DOHH2 (cell line): ENCODE results near the gene ZNF605.

Experiments used
- H3F3A ChIP-seq: fragments of 200-600 bp; sonication (generic), shearing (Covaris generic); 2 replicates; pipeline ENCODE4 v1.6.0; 2016; ENCODE audit warnings: antibody characterized with exemption, mild to moderate bottlenecking; ENCODE audit not compliant: control insufficient read depth, insufficient read depth
- H3K27ac ChIP-seq: fragments of 200-600 bp; sonication (generic); 2 replicates; pipeline ENCODE4 v1.5.1; 2014; ENCODE audit warnings: low read depth, mild to moderate bottlenecking, low read length, moderate library complexity
- H3K27me3 ChIP-seq: fragments of 200-600 bp; sonication (generic); 2 replicates; pipeline ENCODE4 v1.6.1; 2014; ENCODE audit warnings: mild to moderate bottlenecking, low read length, mixed read lengths; ENCODE audit not compliant: control insufficient read depth
- H3K36me3 ChIP-seq: fragments of 200-600 bp; sonication (generic); 2 replicates; pipeline ENCODE4 v1.6.1; 2014; ENCODE audit warnings: mild to moderate bottlenecking, low read length, moderate library complexity, mixed read lengths; ENCODE audit not compliant: control insufficient read depth
- H3K4me1 ChIP-seq: fragments of 200-600 bp; sonication (generic); 2 replicates; pipeline ENCODE4 v1.6.1; 2014; ENCODE audit warnings: mild to moderate bottlenecking, low read length, mixed read lengths; ENCODE audit not compliant: control insufficient read depth
- H3K4me2 ChIP-seq: fragments of 200-600 bp; sonication (generic); 2 replicates; pipeline ENCODE4 v1.6.0; 2014; ENCODE audit warnings: mild to moderate bottlenecking, low read length, moderate library complexity
- H3K4me3 ChIP-seq: fragments of 200-600 bp; sonication (generic); 2 replicates; pipeline ENCODE4 v1.5.1; 2014; ENCODE audit warnings: mild to moderate bottlenecking, low read length, mixed read lengths
- H3K79me2 ChIP-seq: fragments of 200-600 bp; sonication (generic); 2 replicates; pipeline ENCODE4 v1.6.1; 2014; ENCODE audit warnings: mild to moderate bottlenecking, low read length, mixed read lengths; ENCODE audit not compliant: control insufficient read depth
- H3K9me2 ChIP-seq: fragments of 200-600 bp; sonication (generic); replicated peaks from 2 replicates; pipeline ENCODE4 v1.6.1; 2014; ENCODE audit warnings: mild to moderate bottlenecking, low read length, mixed read lengths; ENCODE audit not compliant: control insufficient read depth
- H3K9me3 ChIP-seq: fragments of 200-600 bp; sonication (generic); 2 replicates; pipeline ENCODE4 v1.6.1; 2014; ENCODE audit warnings: antibody characterized with exemption, low read length, mixed read lengths; ENCODE audit not compliant: control insufficient read depth, insufficient read depth
- H4K20me1 ChIP-seq: fragments of 200-600 bp; sonication (generic); 2 replicates; pipeline ENCODE4 v1.6.0; 2014; ENCODE audit warnings: low read depth, mild to moderate bottlenecking, antibody characterized with exemption, low read length, moderate library complexity; ENCODE audit not compliant: control insufficient read depth, insufficient read depth
- EZH2phosphoT487 ChIP-seq: fragments of 200-600 bp; sonication (generic); IDR thresholded peaks from 2 replicates; pipeline ENCODE4 v1.6.1; 2017; ENCODE audit warnings: borderline replicate concordance, mild to moderate bottlenecking, antibody characterized with exemption, low read length, moderate library complexity, mixed read lengths
- TF ChIP-seq, protein P1 (sequence below): fragments of 200-600 bp; sonication (generic); IDR thresholded peaks from one replicate; pipeline ENCODE4 v1.5.1; 2014; ENCODE audit warnings: antibody characterized with exemption, mild to moderate bottlenecking, low read depth, low read length; ENCODE audit not compliant: poor library complexity, severe bottlenecking

ZNF605 gene

DNA sequence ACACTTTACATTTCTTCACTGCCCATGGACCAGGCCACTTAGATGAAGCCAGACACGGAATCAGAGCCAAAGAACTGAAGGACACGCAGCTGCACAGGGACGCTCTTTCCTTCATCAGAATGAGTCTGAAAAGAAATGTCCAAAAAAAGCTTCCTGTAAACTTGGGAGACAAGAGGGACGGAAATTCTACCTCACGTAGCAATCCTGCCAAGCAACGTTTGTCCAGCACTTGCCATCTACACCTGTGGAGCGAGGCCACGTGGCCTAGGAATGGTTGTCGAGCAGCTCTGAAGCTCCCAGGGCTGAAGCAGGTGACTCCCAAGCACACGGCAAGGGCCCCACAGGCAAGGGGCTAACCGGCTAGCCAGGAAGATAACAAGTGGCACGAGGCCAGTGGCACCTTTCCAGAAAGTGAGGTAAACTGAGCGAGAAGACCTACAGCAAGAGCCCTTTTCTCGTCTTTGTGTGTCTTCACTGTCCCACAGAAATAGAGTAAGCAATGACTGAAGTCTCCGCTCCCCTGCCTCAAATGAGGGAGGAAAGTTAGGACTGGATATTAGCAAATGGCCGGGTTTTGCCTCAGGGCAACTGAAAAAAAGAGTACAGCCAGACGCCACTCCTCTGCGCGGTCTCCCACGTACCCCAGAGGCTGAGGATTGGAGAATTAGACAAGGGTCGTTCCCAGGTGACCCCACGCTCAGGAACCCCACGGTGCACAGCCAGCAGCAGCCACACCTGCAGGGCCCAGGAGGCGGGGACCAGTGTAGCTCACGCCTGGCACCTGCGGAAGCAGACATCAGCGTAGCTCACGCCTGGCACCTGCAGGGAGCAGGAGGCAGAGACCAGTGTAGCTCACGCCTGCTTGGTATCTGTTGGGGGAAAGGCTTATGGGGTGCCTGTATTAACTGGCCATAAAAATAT, 7.7 kb downstream of the ZNF605 start:
- Histone ChIP-seq H3F3A (no peaks in the 10 kb centered on the region), H3K27me3 (no peaks in the 10 kb centered on the region), H3K4me1 (no peaks in the 10 kb centered on the region), H3K79me2 (no peaks in the 10 kb centered on the region), H3K9me3 (peaks cover 55% of the 10 kb centered on the region), H3K4me2 (no peak overlapping the region), H3K36me3 (peaks cover 9% of the 10 kb centered on the region), H3K27ac (no peak overlapping the region), H4K20me1 (no peaks in the 10 kb centered on the region), H3K9me2 (no peaks in the 10 kb centered on the region), H3K4me3 (no peak overlapping the region)
- no peak for TF ChIP-seq EZH2phosphoT487
- TF ChIP-seq, protein P1, sequence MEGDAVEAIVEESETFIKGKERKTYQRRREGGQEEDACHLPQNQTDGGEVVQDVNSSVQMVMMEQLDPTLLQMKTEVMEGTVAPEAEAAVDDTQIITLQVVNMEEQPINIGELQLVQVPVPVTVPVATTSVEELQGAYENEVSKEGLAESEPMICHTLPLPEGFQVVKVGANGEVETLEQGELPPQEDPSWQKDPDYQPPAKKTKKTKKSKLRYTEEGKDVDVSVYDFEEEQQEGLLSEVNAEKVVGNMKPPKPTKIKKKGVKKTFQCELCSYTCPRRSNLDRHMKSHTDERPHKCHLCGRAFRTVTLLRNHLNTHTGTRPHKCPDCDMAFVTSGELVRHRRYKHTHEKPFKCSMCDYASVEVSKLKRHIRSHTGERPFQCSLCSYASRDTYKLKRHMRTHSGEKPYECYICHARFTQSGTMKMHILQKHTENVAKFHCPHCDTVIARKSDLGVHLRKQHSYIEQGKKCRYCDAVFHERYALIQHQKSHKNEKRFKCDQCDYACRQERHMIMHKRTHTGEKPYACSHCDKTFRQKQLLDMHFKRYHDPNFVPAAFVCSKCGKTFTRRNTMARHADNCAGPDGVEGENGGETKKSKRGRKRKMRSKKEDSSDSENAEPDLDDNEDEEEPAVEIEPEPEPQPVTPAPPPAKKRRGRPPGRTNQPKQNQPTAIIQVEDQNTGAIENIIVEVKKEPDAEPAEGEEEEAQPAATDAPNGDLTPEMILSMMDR, result no peak

DNA sequence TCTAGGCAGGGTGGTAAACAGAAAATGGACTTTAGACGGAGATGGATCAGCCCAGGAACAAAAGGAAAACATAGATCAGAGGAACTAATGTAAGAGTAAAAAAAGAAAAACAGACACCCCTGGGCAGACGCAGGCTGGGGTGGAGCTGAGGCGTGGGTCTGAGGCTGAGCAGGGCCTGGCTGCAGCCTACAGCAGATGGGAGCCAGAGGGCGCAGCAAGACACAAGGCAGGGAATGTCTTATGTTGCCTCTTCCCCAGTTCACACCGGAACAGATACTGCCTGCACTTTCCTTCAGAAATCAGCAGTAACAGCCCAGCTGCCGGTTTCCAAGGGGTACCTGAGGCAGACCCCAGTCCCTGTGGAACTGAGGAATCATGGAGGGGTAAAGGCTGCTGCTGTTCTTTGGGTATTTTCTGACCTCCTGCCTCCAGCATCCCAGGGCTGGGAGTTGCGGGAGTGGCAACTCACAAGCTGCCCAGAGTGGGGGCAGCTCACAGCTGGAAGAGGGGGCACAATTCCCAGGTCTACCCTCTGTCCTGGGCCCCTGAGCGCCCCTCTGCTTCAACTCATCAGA, 9.8 kb downstream of the ZNF605 start:
- no peaks in the 10 kb centered on the region for H3F3A ChIP-seq
- TF ChIP-seq, protein P1, result no peak
- no peak for TF ChIP-seq EZH2phosphoT487
- no peak overlapping the region for H3K4me3 ChIP-seq
- H3K9me2 ChIP-seq, result no peaks in the 10 kb centered on the region
- H3K4me1 ChIP-seq, result no peaks in the 10 kb centered on the region
- H3K4me2 ChIP-seq, result no peak overlapping the region
- peaks cover 17% of the 10 kb centered on the region for H3K36me3 ChIP-seq
- H4K20me1 ChIP-seq, result no peaks in the 10 kb centered on the region
- H3K27ac ChIP-seq, result no peak overlapping the region
- H3K79me2 ChIP-seq, result no peaks in the 10 kb centered on the region
- H3K9me3 ChIP-seq, result peaks cover 48% of the 10 kb centered on the region
- no peaks in the 10 kb centered on the region for H3K27me3 ChIP-seq

DNA sequence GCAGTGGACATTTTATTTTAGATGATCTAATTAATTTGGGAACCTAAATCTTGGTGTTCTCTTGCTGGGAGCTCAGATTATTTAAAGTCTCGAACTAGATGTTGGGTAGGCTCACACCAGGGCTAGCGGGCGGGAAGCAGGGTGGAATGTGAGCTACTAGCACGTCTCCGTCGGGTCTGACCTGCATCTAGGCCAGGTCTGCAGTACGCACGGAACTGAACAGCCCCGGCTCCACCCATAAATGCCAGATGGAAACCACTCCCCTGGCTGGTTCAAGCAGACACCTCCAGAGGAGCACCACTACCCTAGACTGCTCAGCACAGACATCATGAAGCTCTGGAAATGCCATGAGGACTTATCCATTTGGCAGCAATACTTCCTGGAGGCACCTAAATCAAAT, 10.3 kb downstream of the ZNF605 start:
- no peak overlapping the region for H3K4me2 ChIP-seq
- no peaks in the 10 kb centered on the region for H3K9me2 ChIP-seq
- TF ChIP-seq, protein P1, result no peak
- TF ChIP-seq EZH2phosphoT487, result no peak
- no peaks in the 10 kb centered on the region for H4K20me1 ChIP-seq
- no peaks in the 10 kb centered on the region for H3K4me1 ChIP-seq
- H3F3A ChIP-seq, result no peaks in the 10 kb centered on the region
- peaks cover 45% of the 10 kb centered on the region for H3K9me3 ChIP-seq
- H3K27ac ChIP-seq, result no peak overlapping the region
- peaks cover 17% of the 10 kb centered on the region for H3K36me3 ChIP-seq
- H3K27me3 ChIP-seq, result no peaks in the 10 kb centered on the region
- H3K79me2 ChIP-seq, result no peaks in the 10 kb centered on the region
- no peak overlapping the region for H3K4me3 ChIP-seq
